HG02623 (cell line): ENCODE data around the gene HSP90AB1.

Experiments
- ATAC-seq: cut with Tn5 transposase; IDR thresholded peaks from one replicate; pipeline ENCODE4 v1.9.1; 2021; ENCODE audit warnings: moderate library complexity; ENCODE audit not compliant: unreplicated experiment

Gene HSP90AB1

GRCh38 chr6:44246663-44247337 lies at the start of gene HSP90AB1:
TSS of gene HSP90AB1 (plus strand) at chr6:44247101. CDS start at chr6:44248630, 1,529 bp downstream.
- ATAC-seq, result peak; percentile 54

- ATAC-seq, result no peak
Observed at GRCh38 chr6:44198684-44199083, 48.2 kb upstream of the HSP90AB1 start.

GRCh38 chr6:44199883-44200282 lies 47.0 kb upstream of the HSP90AB1 start:
- ATAC-seq, result no peak

- ATAC-seq, result no peak
Observed at GRCh38 chr6:44201200-44201599, 45.7 kb upstream of the HSP90AB1 start.

- ATAC-seq, result no peak
Observed at GRCh38 chr6:44201638-44202303, 45.1 kb upstream of the HSP90AB1 start.

- no peak for ATAC-seq
Observed at GRCh38 chr6:44202332-44202971, 44.4 kb upstream of the HSP90AB1 start.

GRCh38 chr6:44202972-44203750 lies 43.7 kb upstream of the HSP90AB1 start:
- ATAC-seq, result no peak

GRCh38 chr6:44203955-44204354 lies 42.9 kb upstream of the HSP90AB1 start:
- no peak for ATAC-seq

- ATAC-seq, result no peak
Observed at GRCh38 chr6:44207966-44208365, 38.9 kb upstream of the HSP90AB1 start.

- no peak for ATAC-seq
Observed at GRCh38 chr6:44211284-44211683, 35.6 kb upstream of the HSP90AB1 start.

GRCh38 chr6:44214307-44214706 lies 32.6 kb upstream of the HSP90AB1 start:
- no peak for ATAC-seq

- ATAC-seq, result no peak
Observed at GRCh38 chr6:44216677-44217331, 30.1 kb upstream of the HSP90AB1 start, which contains the start of gene MYMX. TSS of gene MYMX (plus strand) at chr6:44216926. CDS start at chr6:44217472, 546 bp downstream.

- no peak for ATAC-seq
Observed at GRCh38 chr6:44217332-44218143, 29.4 kb upstream of the HSP90AB1 start.

- peak; percentile 38 for ATAC-seq
Observed at GRCh38 chr6:44219053-44219814, 27.7 kb upstream of the HSP90AB1 start.

- ATAC-seq, result no peak
Observed at GRCh38 chr6:44219815-44220784, 26.8 kb upstream of the HSP90AB1 start.

- ATAC-seq, result no peak
Observed at GRCh38 chr6:44220913-44221290, 26.0 kb upstream of the HSP90AB1 start.

GRCh38 chr6:44221291-44221960 lies 25.5 kb upstream of the HSP90AB1 start:
- no peak for ATAC-seq
